HEK293T (cell line): Measurements from ENCODE around the gene VWA5B1.

Experiments used
- CTCF ChIA-PET: fragments of 350-600 bp; formaldehyde crosslinking; extraction: SDS; loops from one replicate; lab custom pipeline; 2021; ENCODE audit warnings: antibody characterized with exemption, inconsistent platforms; lab: Yijun Ruan, JAX
- POLR2A ChIA-PET: fragments of 350-600 bp; formaldehyde crosslinking; extraction: SDS; loops from one replicate; lab custom pipeline; 2020; ENCODE audit warnings: antibody characterized with exemption, inconsistent platforms; lab: Yijun Ruan, JAX
- DNase-seq: peaks from one replicate; pipeline ENCODE4 v3.0.0; 2012; ENCODE audit warnings: mixed read lengths; ENCODE audit errors: extremely low spot score
- ARNT ChIP-seq: fragments of 450-650 bp; IDR thresholded peaks from 2 replicates; pipeline ENCODE4 v1.6.1; 2017; ENCODE audit warnings: mild to moderate bottlenecking
- BHLHE40 ChIP-seq: fragments of 450-650 bp; IDR thresholded peaks from 2 replicates; pipeline ENCODE4 v1.6.1; 2016; ENCODE audit warnings: mild to moderate bottlenecking, moderate library complexity, borderline replicate concordance
- CTBP1 ChIP-seq: fragments of 450-650 bp; IDR thresholded peaks from 2 replicates; pipeline ENCODE4 v1.6.1; 2016; ENCODE audit warnings: borderline replicate concordance
- ELF4 ChIP-seq: fragments of 450-650 bp; IDR thresholded peaks from 2 replicates; pipeline ENCODE4 v1.6.1; 2017; ENCODE audit warnings: antibody characterized with exemption
- FOXA1 ChIP-seq: fragments of 450-650 bp; IDR thresholded peaks from 2 replicates; pipeline ENCODE4 v1.6.1; 2016; ENCODE audit warnings: mild to moderate bottlenecking
- FOXK2 ChIP-seq: fragments of 450-650 bp; IDR thresholded peaks from 2 replicates; pipeline ENCODE4 v1.6.1; 2016; ENCODE audit warnings: mild to moderate bottlenecking
- FOXM1 ChIP-seq: fragments of 450-650 bp; IDR thresholded peaks from 2 replicates; pipeline ENCODE4 v1.6.1; 2017; ENCODE audit warnings: mild to moderate bottlenecking, borderline replicate concordance
- HDGF ChIP-seq: fragments of 450-650 bp; IDR thresholded peaks from 2 replicates; pipeline ENCODE4 v1.6.1; 2017; ENCODE audit warnings: antibody characterized with exemption, borderline replicate concordance
- L3MBTL2 ChIP-seq: fragments of 450-650 bp; conservative IDR thresholded peaks from 2 replicates; pipeline ENCODE4 v1.6.1; 2016; ENCODE audit warnings: mild to moderate bottlenecking
- LEF1 ChIP-seq: fragments of 450-650 bp; IDR thresholded peaks from 2 replicates; pipeline ENCODE4 v1.6.1; 2017; ENCODE audit warnings: mild to moderate bottlenecking, borderline replicate concordance
- NFRKB ChIP-seq: fragments of 450-650 bp; IDR thresholded peaks from 2 replicates; pipeline ENCODE4 v1.6.1; 2016; ENCODE audit warnings: mild to moderate bottlenecking, moderate library complexity
- PKNOX1 ChIP-seq: fragments of 450-650 bp; IDR thresholded peaks from 2 replicates; pipeline ENCODE4 v1.6.1; 2016
- SP1 ChIP-seq: fragments of 450-650 bp; IDR thresholded peaks from 2 replicates; pipeline ENCODE4 v1.6.1; 2017
- SUZ12 ChIP-seq: fragments of 450-650 bp; IDR thresholded peaks from 2 replicates; pipeline ENCODE4 v1.6.1; 2016; ENCODE audit warnings: mild to moderate bottlenecking
- TARDBP ChIP-seq: fragments of 450-650 bp; IDR thresholded peaks from 2 replicates; pipeline ENCODE4 v1.6.1; 2016
- ZNF384 ChIP-seq: fragments of 450-650 bp; IDR thresholded peaks from 2 replicates; pipeline ENCODE4 v1.6.1; 2016

VWA5B1 gene

GRCh38 chr1:20351911-20352701 lies 61.4 kb downstream of the VWA5B1 start:
- CTCF ChIA-PET: interaction anchor here (1.4 kb wide), 1 partner anchor 10 kb away, joined by 8 read pairs; no protein-coding TSS in a partner anchor
- DNase-seq: no peak
- TF ChIP-seq FOXM1 (no peak), SUZ12 (no peak), ZNF384 (no peak), FOXK2 (no peak), ELF4 (no peak), NFRKB (no peak)
- POLR2A ChIA-PET: no interaction called here

GRCh38 chr1:20353836-20354235 lies 63.2 kb downstream of the VWA5B1 start:
- no peak for TF ChIP-seq SUZ12
- no peak for TF ChIP-seq CTBP1
- no peak for TF ChIP-seq ELF4
- no peak for TF ChIP-seq TARDBP
- no peak for TF ChIP-seq BHLHE40
- no peak for TF ChIP-seq FOXK2
- no peak for TF ChIP-seq ARNT
- no peak for TF ChIP-seq PKNOX1
- TF ChIP-seq L3MBTL2: no peak
- TF ChIP-seq NFRKB: no peak
- no peak for TF ChIP-seq FOXM1
- TF ChIP-seq LEF1: no peak
- no peak for TF ChIP-seq HDGF
- TF ChIP-seq SP1: no peak
- TF ChIP-seq FOXA1: no peak
- no peak for DNase-seq
- POLR2A ChIA-PET: no interaction called here
- CTCF ChIA-PET: interaction anchor here (0.6 kb wide), 1 partner anchor 28 kb away, joined by 3 read pairs; no protein-coding TSS in a partner anchor

- no peak for TF ChIP-seq SP1
- no peak for TF ChIP-seq BHLHE40
- no peak for TF ChIP-seq CTBP1
- CTCF ChIA-PET: no interaction called here
- DNase-seq: no peak
- POLR2A ChIA-PET: no interaction called here
Measured at GRCh38 chr1:20354610-20355009, 63.9 kb downstream of the VWA5B1 start.

- CTCF ChIA-PET: interaction anchor here (0.6 kb wide), 1 partner anchor 130 kb away, joined by 3 read pairs; no protein-coding TSS in a partner anchor
- POLR2A ChIA-PET: no interaction called here
- DNase-seq: no peak
- no peak for TF ChIP-seq LEF1
- no peak for TF ChIP-seq FOXK2
- TF ChIP-seq BHLHE40: no peak
- TF ChIP-seq HDGF: no peak
- no peak for TF ChIP-seq FOXA1
- TF ChIP-seq L3MBTL2: no peak
- TF ChIP-seq ARNT: no peak
- no peak for TF ChIP-seq SUZ12
- TF ChIP-seq TARDBP: no peak
- no peak for TF ChIP-seq SP1
- no peak for TF ChIP-seq ELF4
- no peak for TF ChIP-seq FOXM1
- no peak for TF ChIP-seq CTBP1
- no peak for TF ChIP-seq NFRKB
- no peak for TF ChIP-seq ZNF384
- TF ChIP-seq PKNOX1: no peak
Measured at GRCh38 chr1:20355101-20355827, 64.6 kb downstream of the VWA5B1 start.

- ChIA-PET CTCF (interaction anchor here (0.6 kb wide), 1 partner anchor 130 kb away, joined by 3 read pairs; no protein-coding TSS in a partner anchor), POLR2A (no interaction called here)
Measured at GRCh38 chr1:20355828-20356735, 65.4 kb downstream of the VWA5B1 start.

GRCh38 chr1:20356850-20357459 lies 66.3 kb downstream of the VWA5B1 start:
- POLR2A ChIA-PET: no interaction called here

More at GRCh38 chr1:20355828-20356735, 65.4 kb downstream of the VWA5B1 start:
- TF ChIP-seq SP1: no peak
- TF ChIP-seq SUZ12: no peak
- TF ChIP-seq FOXK2: no peak
- TF ChIP-seq TARDBP: no peak
- TF ChIP-seq HDGF: no peak
- no peak for TF ChIP-seq BHLHE40
- no peak for DNase-seq

More at GRCh38 chr1:20356850-20357459, 66.3 kb downstream of the VWA5B1 start:
- no peak for DNase-seq
- TF ChIP-seq FOXA1: no peak
- no peak for TF ChIP-seq FOXM1
- TF ChIP-seq TARDBP: no peak
- TF ChIP-seq SP1: no peak
- TF ChIP-seq LEF1: no peak
- TF ChIP-seq ARNT: no peak
- no peak for TF ChIP-seq PKNOX1
- TF ChIP-seq SUZ12: no peak
- no peak for TF ChIP-seq L3MBTL2
- no peak for TF ChIP-seq FOXK2
- no peak for TF ChIP-seq ELF4
- no peak for TF ChIP-seq ZNF384
- no peak for TF ChIP-seq BHLHE40
- TF ChIP-seq HDGF: no peak
- no peak for TF ChIP-seq CTBP1
- CTCF ChIA-PET: no interaction called here
